ENCODE measurements around the gene NEDD9.

Gene NEDD9

GRCh38 chr6:11242711-11243110 is 10.2 kb upstream of the NEDD9 start:
- Histone ChIP-seq H3K36me3 (ENCODE audit: control insufficient read depth, insufficient read depth, low read length) (no peaks in the 10 kb centered on the region), H3K27me3 (ENCODE audit: insufficient read depth, low read length, poor library complexity) (no peaks in the 10 kb centered on the region), H3K79me1 (ENCODE audit: low read length) (no peaks in the 10 kb centered on the region), H3K23ac (ENCODE audit: low read length) (no peak overlapping the region), H4K5ac (ENCODE audit: low read length) (no peak overlapping the region), H3K27ac (ENCODE audit: low read depth, low read length) (no peak overlapping the region), H3K4ac (ENCODE audit: low read depth, low read length) (no peak overlapping the region), H3K4me1 (ENCODE audit: control insufficient read depth, low read depth, low read length) (no peaks in the 10 kb centered on the region), H3K4me2 (ENCODE audit: low read length) (no peak overlapping the region), H3K4me3 (ENCODE audit: low read length) (no peak overlapping the region), H3K56ac (ENCODE audit: low read length) (no peak overlapping the region), H3K79me2 (ENCODE audit: control insufficient read depth, insufficient read depth, low read length) (no peaks in the 10 kb centered on the region), H2BK120ac (ENCODE audit: low read depth, low read length) (no peak overlapping the region), H3K18ac (ENCODE audit: low read length) (no peak overlapping the region), H4K8ac (ENCODE audit: low read depth, low read length) (no peak overlapping the region), H2BK15ac (replicated peaks; ENCODE audit: low read depth) (no peak overlapping the region), H2BK5ac (ENCODE audit: low read length) (no peak overlapping the region), H2AK5ac (ENCODE audit: low read length) (no peak overlapping the region), H3K9ac (ENCODE audit: low read length) (no peak overlapping the region)
- DNase-seq = no peak

DNA sequence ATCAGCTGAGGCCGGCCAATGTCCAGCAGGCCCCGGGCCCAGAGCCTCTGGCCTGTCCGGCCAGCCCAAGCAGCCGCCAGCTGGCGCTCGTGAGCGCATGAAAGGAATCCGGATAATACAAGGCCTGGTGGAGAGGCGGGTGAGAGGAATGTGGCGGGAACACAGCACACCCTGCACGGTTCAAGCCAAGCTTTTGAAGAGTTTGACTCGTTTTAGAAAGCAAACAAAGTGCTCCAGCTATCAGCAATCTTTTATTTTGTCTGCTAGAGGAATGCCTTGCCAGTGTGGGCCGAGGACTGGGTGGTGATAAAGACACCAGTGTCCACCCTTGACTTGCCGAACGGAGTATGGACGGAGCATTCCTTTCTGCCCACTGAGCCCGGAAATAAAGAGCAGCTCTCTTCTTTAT is 9.3 kb upstream of the NEDD9 start:
- no CpG with 5 or more reads among the region's 17 CpGs for WGBS (ENCODE audit: extremely low coverage, insufficient coverage, low lambda C conversion rate)
- no peak overlapping the region for H3K4me3 ChIP-seq (ENCODE audit: low read length)
- H2BK15ac ChIP-seq (replicated peaks; ENCODE audit: low read depth) = no peak overlapping the region
- peak overlapping the region; percentile 31 for H3K18ac ChIP-seq (ENCODE audit: low read length)
- H2AK5ac ChIP-seq (ENCODE audit: low read length) = no peak overlapping the region
- no peak overlapping the region for H3K9ac ChIP-seq (ENCODE audit: low read length)
- H4K8ac ChIP-seq (ENCODE audit: low read depth, low read length) = no peak overlapping the region
- H2BK120ac ChIP-seq (ENCODE audit: low read depth, low read length) = no peak overlapping the region
- H3K79me1 ChIP-seq (ENCODE audit: low read length) = no peaks in the 10 kb centered on the region
- H3K79me2 ChIP-seq (ENCODE audit: control insufficient read depth, insufficient read depth, low read length) = no peaks in the 10 kb centered on the region
- H3K4me1 ChIP-seq (ENCODE audit: control insufficient read depth, low read depth, low read length) = no peaks in the 10 kb centered on the region
- H3K4me2 ChIP-seq (ENCODE audit: low read length) = no peak overlapping the region
- H3K23ac ChIP-seq (ENCODE audit: low read length) = no peak overlapping the region
- DNase-seq = peak; percentile 85
- no peaks in the 10 kb centered on the region for H3K36me3 ChIP-seq (ENCODE audit: control insufficient read depth, insufficient read depth, low read length)
- no peak overlapping the region for H3K4ac ChIP-seq (ENCODE audit: low read depth, low read length)
- H3K27ac ChIP-seq (ENCODE audit: low read depth, low read length) = no peak overlapping the region
- H3K56ac ChIP-seq (ENCODE audit: low read length) = no peak overlapping the region
- no peak overlapping the region for H2BK5ac ChIP-seq (ENCODE audit: low read length)
- no peaks in the 10 kb centered on the region for H3K27me3 ChIP-seq (ENCODE audit: insufficient read depth, low read length, poor library complexity)
- H4K5ac ChIP-seq (ENCODE audit: low read length) = no peak overlapping the region

- no peak for DNase-seq
- no CpG with 5 or more reads among the region's 11 CpGs for WGBS (ENCODE audit: extremely low coverage, insufficient coverage, low lambda C conversion rate)
These were observed 8.8 kb upstream of the NEDD9 start for GRCh38 chr6:11241154-11241792.

DNA sequence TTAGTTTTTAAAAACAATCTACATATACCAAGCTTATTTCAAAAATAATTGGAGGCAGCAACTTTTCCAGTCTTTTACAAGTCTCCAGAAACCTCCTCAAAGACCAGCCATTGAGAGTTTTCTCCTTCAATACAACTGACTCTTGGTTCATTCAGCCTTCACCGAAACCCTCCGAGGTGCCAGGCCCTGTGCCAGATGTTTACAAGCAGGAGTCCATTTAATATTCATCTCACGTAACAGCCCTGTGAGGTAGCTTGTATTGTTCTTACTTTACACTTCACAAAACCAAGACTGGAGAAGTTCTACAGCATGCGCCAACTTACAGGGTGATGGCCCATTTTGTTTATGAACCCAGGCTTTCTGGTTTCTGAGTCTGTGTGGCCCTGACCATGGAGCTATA is 5.5 kb upstream of the NEDD9 start:
- no peaks in the 10 kb centered on the region for H3K79me2 ChIP-seq (ENCODE audit: control insufficient read depth, insufficient read depth, low read length)
- H3K4me2 ChIP-seq (ENCODE audit: low read length) = no peak overlapping the region
- H3K4me1 ChIP-seq (ENCODE audit: control insufficient read depth, low read depth, low read length) = peaks cover 11% of the 10 kb centered on the region
- no peaks in the 10 kb centered on the region for H3K27me3 ChIP-seq (ENCODE audit: insufficient read depth, low read length, poor library complexity)
- no peak overlapping the region for H3K9ac ChIP-seq (ENCODE audit: low read length)
- no peak overlapping the region for H3K4me3 ChIP-seq (ENCODE audit: low read length)
- H3K4ac ChIP-seq (ENCODE audit: low read depth, low read length) = no peak overlapping the region
- no peaks in the 10 kb centered on the region for H3K36me3 ChIP-seq (ENCODE audit: control insufficient read depth, insufficient read depth, low read length)
- H2BK5ac ChIP-seq (ENCODE audit: low read length) = no peak overlapping the region
- H3K56ac ChIP-seq (ENCODE audit: low read length) = no peak overlapping the region
- H2BK120ac ChIP-seq (ENCODE audit: low read depth, low read length) = no peak overlapping the region
- H2AK5ac ChIP-seq (ENCODE audit: low read length) = no peak overlapping the region
- H4K8ac ChIP-seq (ENCODE audit: low read depth, low read length) = no peak overlapping the region
- H4K5ac ChIP-seq (ENCODE audit: low read length) = no peak overlapping the region
- DNase-seq = no peak
- H3K79me1 ChIP-seq (ENCODE audit: low read length) = no peaks in the 10 kb centered on the region
- no peak overlapping the region for H3K18ac ChIP-seq (ENCODE audit: low read length)
- no peak overlapping the region for H3K27ac ChIP-seq (ENCODE audit: low read depth, low read length)
- WGBS (ENCODE audit: extremely low coverage, insufficient coverage, low lambda C conversion rate) = no CpG with 5 or more reads among the region's 4 CpGs
- no peak overlapping the region for H2BK15ac ChIP-seq (replicated peaks; ENCODE audit: low read depth)
- no peak overlapping the region for H3K23ac ChIP-seq (ENCODE audit: low read length)

More at GRCh38 chr6:11241154-11241792, 8.8 kb upstream of the NEDD9 start:
- no peak overlapping the region for H4K5ac ChIP-seq (ENCODE audit: low read length)
- no peaks in the 10 kb centered on the region for H3K79me2 ChIP-seq (ENCODE audit: control insufficient read depth, insufficient read depth, low read length)
- no peak overlapping the region for H3K9ac ChIP-seq (ENCODE audit: low read length)
- H3K27ac ChIP-seq (ENCODE audit: low read depth, low read length) = no peak overlapping the region
- no peaks in the 10 kb centered on the region for H3K27me3 ChIP-seq (ENCODE audit: insufficient read depth, low read length, poor library complexity)
- H3K23ac ChIP-seq (ENCODE audit: low read length) = no peak overlapping the region
- no peak overlapping the region for H2AK5ac ChIP-seq (ENCODE audit: low read length)
- no peak overlapping the region for H3K4me3 ChIP-seq (ENCODE audit: low read length)
- H3K79me1 ChIP-seq (ENCODE audit: low read length) = no peaks in the 10 kb centered on the region
- no peak overlapping the region for H4K8ac ChIP-seq (ENCODE audit: low read depth, low read length)
- H2BK120ac ChIP-seq (ENCODE audit: low read depth, low read length) = no peak overlapping the region
- H3K36me3 ChIP-seq (ENCODE audit: control insufficient read depth, insufficient read depth, low read length) = no peaks in the 10 kb centered on the region
- H2BK5ac ChIP-seq (ENCODE audit: low read length) = no peak overlapping the region
- H2BK15ac ChIP-seq (replicated peaks; ENCODE audit: low read depth) = no peak overlapping the region
- H3K4me2 ChIP-seq (ENCODE audit: low read length) = no peak overlapping the region
- H3K4me1 ChIP-seq (ENCODE audit: control insufficient read depth, low read depth, low read length) = no peaks in the 10 kb centered on the region
- peak overlapping the region; percentile 17 for H3K56ac ChIP-seq (ENCODE audit: low read length)
- no peak overlapping the region for H3K4ac ChIP-seq (ENCODE audit: low read depth, low read length)
- H3K18ac ChIP-seq (ENCODE audit: low read length) = no peak overlapping the region

GRCh38 chr6:11237428-11237827 is 5.0 kb upstream of the NEDD9 start:
- no peak overlapping the region for H2BK5ac ChIP-seq (ENCODE audit: low read length)
- H3K79me2 ChIP-seq (ENCODE audit: control insufficient read depth, insufficient read depth, low read length) = no peaks in the 10 kb centered on the region
- no peaks in the 10 kb centered on the region for H3K27me3 ChIP-seq (ENCODE audit: insufficient read depth, low read length, poor library complexity)
- H3K23ac ChIP-seq (ENCODE audit: low read length) = no peak overlapping the region
- no peaks in the 10 kb centered on the region for H3K36me3 ChIP-seq (ENCODE audit: control insufficient read depth, insufficient read depth, low read length)
- no peak overlapping the region for H3K4me2 ChIP-seq (ENCODE audit: low read length)
- H3K4me1 ChIP-seq (ENCODE audit: control insufficient read depth, low read depth, low read length) = peaks cover 11% of the 10 kb centered on the region
- no peak overlapping the region for H4K5ac ChIP-seq (ENCODE audit: low read length)
- no peak overlapping the region for H3K27ac ChIP-seq (ENCODE audit: low read depth, low read length)
- no CpG with 5 or more reads among the region's 4 CpGs for WGBS (ENCODE audit: extremely low coverage, insufficient coverage, low lambda C conversion rate)
- no peak overlapping the region for H3K4me3 ChIP-seq (ENCODE audit: low read length)
- no peak overlapping the region for H2AK5ac ChIP-seq (ENCODE audit: low read length)
- H3K56ac ChIP-seq (ENCODE audit: low read length) = no peak overlapping the region
- no peak overlapping the region for H3K9ac ChIP-seq (ENCODE audit: low read length)
- H2BK15ac ChIP-seq (replicated peaks; ENCODE audit: low read depth) = no peak overlapping the region
- no peak overlapping the region for H4K8ac ChIP-seq (ENCODE audit: low read depth, low read length)
- H2BK120ac ChIP-seq (ENCODE audit: low read depth, low read length) = no peak overlapping the region
- no peak overlapping the region for H3K4ac ChIP-seq (ENCODE audit: low read depth, low read length)
- H3K18ac ChIP-seq (ENCODE audit: low read length) = no peak overlapping the region
- H3K79me1 ChIP-seq (ENCODE audit: low read length) = no peaks in the 10 kb centered on the region
- no peak for DNase-seq

GRCh38 chr6:11236915-11237314 is 4.4 kb upstream of the NEDD9 start:
- H3K27ac ChIP-seq (ENCODE audit: low read depth, low read length) = no peak overlapping the region
- no CpG with 5 or more reads among the region's 6 CpGs for WGBS (ENCODE audit: extremely low coverage, insufficient coverage, low lambda C conversion rate)
- no peak overlapping the region for H4K8ac ChIP-seq (ENCODE audit: low read depth, low read length)
- H3K23ac ChIP-seq (ENCODE audit: low read length) = no peak overlapping the region
- H3K18ac ChIP-seq (ENCODE audit: low read length) = no peak overlapping the region
- H3K4me1 ChIP-seq (ENCODE audit: control insufficient read depth, low read depth, low read length) = peaks cover 11% of the 10 kb centered on the region
- H2BK15ac ChIP-seq (replicated peaks; ENCODE audit: low read depth) = no peak overlapping the region
- H3K4me3 ChIP-seq (ENCODE audit: low read length) = no peak overlapping the region
- no peak overlapping the region for H3K4ac ChIP-seq (ENCODE audit: low read depth, low read length)
- H3K9ac ChIP-seq (ENCODE audit: low read length) = no peak overlapping the region
- no peak overlapping the region for H2BK5ac ChIP-seq (ENCODE audit: low read length)
- no peak overlapping the region for H4K5ac ChIP-seq (ENCODE audit: low read length)
- H3K27me3 ChIP-seq (ENCODE audit: insufficient read depth, low read length, poor library complexity) = no peaks in the 10 kb centered on the region
- H3K56ac ChIP-seq (ENCODE audit: low read length) = no peak overlapping the region
- H2BK120ac ChIP-seq (ENCODE audit: low read depth, low read length) = no peak overlapping the region
- no peak overlapping the region for H2AK5ac ChIP-seq (ENCODE audit: low read length)
- no peaks in the 10 kb centered on the region for H3K79me2 ChIP-seq (ENCODE audit: control insufficient read depth, insufficient read depth, low read length)
- DNase-seq = no peak
- H3K79me1 ChIP-seq (ENCODE audit: low read length) = no peaks in the 10 kb centered on the region
- H3K36me3 ChIP-seq (ENCODE audit: control insufficient read depth, insufficient read depth, low read length) = no peaks in the 10 kb centered on the region
- H3K4me2 ChIP-seq (ENCODE audit: low read length) = no peak overlapping the region

Data from mesendoderm (in vitro differentiated cells).